HEK293 (cell line): Measurements from ENCODE around the gene PACS2.

Experiments used
- CTCF ChIA-PET: fragments of 350-600 bp; formaldehyde crosslinking; extraction: SDS; loops from one replicate; lab custom pipeline; 2021; ENCODE audit warnings: antibody characterized with exemption; lab: Yijun Ruan, JAX
- POLR2A ChIA-PET: fragments of 300-600 bp; formaldehyde crosslinking; extraction: SDS; loops from one replicate; lab custom pipeline; 2020; ENCODE audit warnings: antibody characterized with exemption, inconsistent platforms; lab: Yijun Ruan, JAX
- H3K27ac ChIP-seq: fragments of 200-500 bp; sonication (Bioruptor generic); 2 replicates; pipeline ENCODE4 v1.5.1; 2014; ENCODE audit warnings: low read depth, low read length, control low read depth, inconsistent platforms; ENCODE audit errors: extremely low read depth
- H3K36me3 ChIP-seq, 2 experiments: fragments of 200-500 bp in 1 of 2; sonication (Bioruptor generic) in 1 of 2; 1 replicate in 1 of 2; 2 replicates in 1 of 2; pipeline ENCODE4 v1.5.1; 2014 to 2017; ENCODE audit warnings: inconsistent platforms in 2 of 2, low read length in 2 of 2; ENCODE audit not compliant: control insufficient read depth in 2 of 2, insufficient read depth in 1 of 2
- H3K4me1 ChIP-seq: fragments of 200-500 bp; sonication (Bioruptor generic); 2 replicates; pipeline ENCODE4 v1.5.1; 2014; ENCODE audit warnings: mild to moderate bottlenecking, low read length, inconsistent platforms; ENCODE audit not compliant: control insufficient read depth, insufficient read depth
- H3K4me3 ChIP-seq: 2 replicates; pipeline ENCODE4 v1.5.1; 2011; ENCODE audit warnings: low read depth, mild to moderate bottlenecking, control low read depth, low read length, moderate library complexity
- H3K9me3 ChIP-seq: fragments of 200-500 bp; sonication (Bioruptor generic); 2 replicates; pipeline ENCODE4 v1.5.1; 2014; ENCODE audit warnings: low read depth, low read length, inconsistent platforms; ENCODE audit not compliant: control insufficient read depth, insufficient read depth
- GLIS1 ChIP-seq: fragments of 450-650 bp; formaldehyde crosslinking; IDR thresholded peaks from 2 replicates; pipeline ENCODE4 v1.5.1; 2016; ENCODE audit warnings: missing biosample characterization, missing genetic modification characterization
- GLIS2 ChIP-seq: fragments of 450-650 bp; formaldehyde crosslinking; IDR thresholded peaks from 2 replicates; pipeline ENCODE4 v1.5.1; 2016; ENCODE audit warnings: missing biosample characterization, missing genetic modification characterization
- HOXA7 ChIP-seq: sonication (generic); formaldehyde crosslinking; IDR thresholded peaks from 2 replicates; pipeline ENCODE4 v1.8.1; 2022; ENCODE audit warnings: missing genetic modification reagents, borderline replicate concordance
- KLF10 ChIP-seq: fragments of 450-650 bp; IDR thresholded peaks from 2 replicates; pipeline ENCODE4 v1.5.1; 2018; ENCODE audit warnings: missing biosample characterization, mild to moderate bottlenecking, missing genetic modification characterization
- SETDB1 ChIP-seq: IDR thresholded peaks from one replicate; pipeline ENCODE4 v1.6.1; 2017; ENCODE audit warnings: mild to moderate bottlenecking, low read length, moderate library complexity, mixed read lengths; ENCODE audit not compliant: insufficient read length
- SP3 ChIP-seq: fragments of 450-650 bp; formaldehyde crosslinking; IDR thresholded peaks from 2 replicates; pipeline ENCODE4 v1.5.1; 2016; ENCODE audit warnings: missing biosample characterization, missing genetic modification characterization
- SP7 ChIP-seq: fragments of 450-650 bp; formaldehyde crosslinking; IDR thresholded peaks from 2 replicates; pipeline ENCODE4 v1.5.1; 2016; ENCODE audit warnings: missing biosample characterization, missing genetic modification characterization
- ZBTB20 ChIP-seq: fragments of 450-650 bp; formaldehyde crosslinking; IDR thresholded peaks from 2 replicates; pipeline ENCODE4 v1.5.1; 2016; ENCODE audit warnings: missing biosample characterization, missing genetic modification characterization
- ZBTB6 ChIP-seq: fragments of 450-650 bp; formaldehyde crosslinking; IDR thresholded peaks from 2 replicates; pipeline ENCODE4 v1.5.1; 2017; ENCODE audit warnings: missing biosample characterization, missing genetic modification characterization
- ZFP3 ChIP-seq: fragments of 450-650 bp; formaldehyde crosslinking; IDR thresholded peaks from 2 replicates; pipeline ENCODE4 v1.5.1; 2016; ENCODE audit warnings: low read depth, missing biosample characterization, missing genetic modification characterization
- ZNF140 ChIP-seq: fragments of 450-650 bp; formaldehyde crosslinking; IDR thresholded peaks from 2 replicates; pipeline ENCODE4 v1.5.1; 2016; ENCODE audit warnings: missing biosample characterization, missing genetic modification characterization
- ZNF202 ChIP-seq: fragments of 450-650 bp; formaldehyde crosslinking; IDR thresholded peaks from 2 replicates; pipeline ENCODE4 v1.5.1; 2016; ENCODE audit warnings: missing biosample characterization, missing genetic modification characterization, borderline replicate concordance
- ZNF324 ChIP-seq: fragments of 450-650 bp; formaldehyde crosslinking; IDR thresholded peaks from 2 replicates; pipeline ENCODE4 v1.5.1; 2016; ENCODE audit warnings: missing biosample characterization, missing genetic modification characterization
- ZNF335 ChIP-seq: fragments of 450-650 bp; formaldehyde crosslinking; conservative IDR thresholded peaks from 2 replicates; pipeline ENCODE4 v1.5.1; 2016; ENCODE audit warnings: missing biosample characterization, missing genetic modification characterization
- ZNF341 ChIP-seq: fragments of 450-650 bp; formaldehyde crosslinking; IDR thresholded peaks from 2 replicates; pipeline ENCODE4; 2016; ENCODE audit warnings: low read depth, missing biosample characterization, missing genetic modification characterization
- ZNF513 ChIP-seq: fragments of 450-650 bp; IDR thresholded peaks from 2 replicates; pipeline ENCODE4 v1.5.1; 2018; ENCODE audit warnings: missing biosample characterization, missing genetic modification characterization
- ZNF549 ChIP-seq: fragments of 450-650 bp; IDR thresholded peaks from 2 replicates; pipeline ENCODE4 v1.5.1; 2018; ENCODE audit warnings: missing biosample characterization, missing genetic modification characterization, mild to moderate bottlenecking, inconsistent platforms, moderate library complexity
- ZNF561 ChIP-seq: fragments of 450-650 bp; IDR thresholded peaks from 2 replicates; pipeline ENCODE4 v1.5.1; 2018; ENCODE audit warnings: missing biosample characterization, missing genetic modification characterization, borderline replicate concordance
- ZNF596 ChIP-seq: fragments of 450-650 bp; IDR thresholded peaks from 2 replicates; pipeline ENCODE4 v1.5.0; 2018; ENCODE audit warnings: missing biosample characterization, mild to moderate bottlenecking, missing genetic modification characterization, moderate library complexity
- ZNF677 ChIP-seq: fragments of 450-650 bp; IDR thresholded peaks from 2 replicates; pipeline ENCODE4 v1.5.0; 2018; ENCODE audit warnings: missing biosample characterization, mild to moderate bottlenecking, missing genetic modification characterization, moderate library complexity
- ZNF837 ChIP-seq: fragments of 450-650 bp; formaldehyde crosslinking; IDR thresholded peaks from 2 replicates; pipeline ENCODE4 v1.5.1; 2016; ENCODE audit warnings: missing biosample characterization, missing genetic modification characterization
- ZSCAN30 ChIP-seq: fragments of 450-650 bp; IDR thresholded peaks from 2 replicates; pipeline ENCODE4 v1.5.1; 2018; ENCODE audit warnings: missing biosample characterization, mild to moderate bottlenecking, missing genetic modification characterization, moderate library complexity
- ZSCAN4 ChIP-seq: fragments of 450-650 bp; formaldehyde crosslinking; IDR thresholded peaks from 2 replicates; pipeline ENCODE4 v1.5.1; 2017; ENCODE audit warnings: missing biosample characterization, missing genetic modification characterization
- TF ChIP-seq, protein P1 (sequence below): fragments of 450-650 bp; formaldehyde crosslinking; IDR thresholded peaks from 2 replicates; pipeline ENCODE4 v1.5.1; 2017; ENCODE audit warnings: missing biosample characterization, missing genetic modification characterization
- TF ChIP-seq, protein P2 (sequence below): fragments of 450-650 bp; formaldehyde crosslinking; IDR thresholded peaks from 2 replicates; pipeline ENCODE4 v1.5.1; 2017; ENCODE audit warnings: missing biosample characterization, mild to moderate bottlenecking, missing genetic modification characterization, moderate library complexity

The PACS2 gene

DNA sequence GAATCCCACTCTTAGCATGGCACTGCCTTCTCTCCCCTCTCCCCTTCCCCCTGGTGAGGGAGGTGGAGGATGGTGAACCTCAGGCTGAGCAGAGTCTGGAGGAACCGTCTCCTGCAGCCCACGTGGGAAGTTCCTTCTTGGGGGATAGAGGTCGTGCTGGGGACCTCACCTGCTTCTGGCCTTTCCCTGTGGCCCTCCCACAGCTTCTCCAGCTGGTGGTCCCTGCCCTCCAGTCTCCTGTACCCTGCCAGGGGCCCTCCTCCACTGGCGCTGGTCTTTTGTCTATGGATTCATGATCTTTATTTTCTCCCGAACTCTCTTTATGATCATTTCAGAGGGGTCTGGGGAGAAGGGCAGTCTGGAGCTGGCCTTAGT is 96.1 kb downstream of the PACS2 start:
- Histone ChIP-seq H3K4me3 (no peak overlapping the region), H3K9me3 (no peaks in the 10 kb centered on the region), H3K4me1 (peaks cover 5% of the 10 kb centered on the region), H3K36me3 (no peaks in the 10 kb centered on the region), H3K27ac (no peak overlapping the region)
- POLR2A ChIA-PET, result interaction anchor here (1.0 to 1.5 kb wide), 5 partner anchors 11 to 109 kb away, joined by 3 to 8 read pairs (median 3); partner anchors contain the start of genes BRF1 and TEX22
- CTCF ChIA-PET, result interaction anchor here (0.6 kb wide), 1 partner anchor 12 kb away, joined by 4 read pairs; no protein-coding TSS in a partner anchor
- TF ChIP-seq ZFP3 (no peak), ZNF324 (tag by site-specific recombination) (no peak), ZSCAN30 (tag by site-specific recombination) (no peak), KLF10 (tag by site-specific recombination) (no peak), ZNF341 (tag by site-specific recombination) (no peak), SETDB1 (no peak), HOXA7 (CRISPR knock-in tag) (no peak), ZNF140 (no peak)
- TF ChIP-seq, protein P1, sequence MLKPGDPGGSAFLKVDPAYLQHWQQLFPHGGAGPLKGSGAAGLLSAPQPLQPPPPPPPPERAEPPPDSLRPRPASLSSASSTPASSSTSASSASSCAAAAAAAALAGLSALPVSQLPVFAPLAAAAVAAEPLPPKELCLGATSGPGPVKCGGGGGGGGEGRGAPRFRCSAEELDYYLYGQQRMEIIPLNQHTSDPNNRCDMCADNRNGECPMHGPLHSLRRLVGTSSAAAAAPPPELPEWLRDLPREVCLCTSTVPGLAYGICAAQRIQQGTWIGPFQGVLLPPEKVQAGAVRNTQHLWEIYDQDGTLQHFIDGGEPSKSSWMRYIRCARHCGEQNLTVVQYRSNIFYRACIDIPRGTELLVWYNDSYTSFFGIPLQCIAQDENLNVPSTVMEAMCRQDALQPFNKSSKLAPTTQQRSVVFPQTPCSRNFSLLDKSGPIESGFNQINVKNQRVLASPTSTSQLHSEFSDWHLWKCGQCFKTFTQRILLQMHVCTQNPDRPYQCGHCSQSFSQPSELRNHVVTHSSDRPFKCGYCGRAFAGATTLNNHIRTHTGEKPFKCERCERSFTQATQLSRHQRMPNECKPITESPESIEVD (tag by site-specific recombination), result no peak

- Histone ChIP-seq H3K4me3 (peak overlapping the region; percentile 17), H3K27ac (no peak overlapping the region), H3K36me3 (no peaks in the 10 kb centered on the region)
- TF ChIP-seq GLIS1 (tag by site-specific recombination), result peak; percentile 23
- TF ChIP-seq SP7 (tag by site-specific recombination), result peak; percentile 20; the same call in 1 of the 2 replicates
- peak; percentile 74 for TF ChIP-seq ZBTB20
- TF ChIP-seq ZSCAN4, result no peak
- TF ChIP-seq ZBTB6 (tag by site-specific recombination), result peak; percentile 72; the same call in 1 of the 2 replicates
- no peak for TF ChIP-seq ZNF202 (tag by site-specific recombination)
- peak; percentile 28; the same call in 1 of the 2 replicates for TF ChIP-seq SP3
- TF ChIP-seq ZNF549, result no peak
- no peak for TF ChIP-seq ZNF837
- TF ChIP-seq ZNF677 (tag by site-specific recombination), result peak; percentile 48; the same call in 1 of the 2 replicates
- TF ChIP-seq ZNF335, result peak; percentile 83
- no peak for TF ChIP-seq ZNF513 (tag by site-specific recombination)
- TF ChIP-seq ZNF561, result 0 out of 2 replicates have a peak, but pooled peaks have one; percentile 32
- peak; percentile 44; the same call in 1 of the 2 replicates for TF ChIP-seq ZNF596 (tag by site-specific recombination)
- TF ChIP-seq, protein P2, sequence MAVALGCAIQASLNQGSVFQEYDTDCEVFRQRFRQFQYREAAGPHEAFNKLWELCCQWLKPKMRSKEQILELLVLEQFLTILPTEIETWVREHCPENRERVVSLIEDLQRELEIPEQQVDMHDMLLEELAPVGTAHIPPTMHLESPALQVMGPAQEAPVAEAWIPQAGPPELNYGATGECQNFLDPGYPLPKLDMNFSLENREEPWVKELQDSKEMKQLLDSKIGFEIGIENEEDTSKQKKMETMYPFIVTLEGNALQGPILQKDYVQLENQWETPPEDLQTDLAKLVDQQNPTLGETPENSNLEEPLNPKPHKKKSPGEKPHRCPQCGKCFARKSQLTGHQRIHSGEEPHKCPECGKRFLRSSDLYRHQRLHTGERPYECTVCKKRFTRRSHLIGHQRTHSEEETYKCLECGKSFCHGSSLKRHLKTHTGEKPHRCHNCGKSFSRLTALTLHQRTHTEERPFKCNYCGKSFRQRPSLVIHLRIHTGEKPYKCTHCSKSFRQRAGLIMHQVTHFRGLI, result peak; percentile 87
- TF ChIP-seq GLIS2 (tag by site-specific recombination), result peak; percentile 15; the same call in 1 of the 2 replicates
Observed at GRCh38 chr14:105411017-105411941, 96.7 kb downstream of the PACS2 start.

More at GRCh38 chr14:105411017-105411941, 96.7 kb downstream of the PACS2 start:
- H3K9me3 ChIP-seq, result no peaks in the 10 kb centered on the region
- POLR2A ChIA-PET, result interaction anchor here (0.8 to 1.5 kb wide), 7 partner anchors 9 to 110 kb away, joined by 3 to 8 read pairs (median 3); partner anchors contain the start of genes BRF1 and TEX22
- peaks cover 5% of the 10 kb centered on the region for H3K4me1 ChIP-seq
- CTCF ChIA-PET, result interaction anchor here (0.6 to 1.5 kb wide), 2 partner anchors 12 to 29 kb away, joined by 4 to 5 read pairs; no protein-coding TSS in a partner anchor
